H1 (cell line): ENCODE results near the gene PLEKHG4. TPM values are rescaled to one million over a fixed set of nuclear protein-coding genes. Genes with fewer than 3 reads are reported as not detected.

Experiments used
- CTCF ChIA-PET: fragments of 300-600 bp; sonication (Branson Sonifier 250); formaldehyde crosslinking; loops from one replicate; lab custom pipeline; 2021; ENCODE audit not compliant: partially characterized antibody; lab: Charles Lee
- POLR2A ChIA-PET: fragments of 300-600 bp; sonication (Branson Sonifier 250); formaldehyde crosslinking; loops from one replicate; lab custom pipeline; 2021; ENCODE audit warnings: inconsistent platforms; ENCODE audit not compliant: partially characterized antibody; lab: Charles Lee
- DNase-seq, 2 experiments: peaks; one replicate each; pipeline versions ENCODE4 v3.0.0 to v3.0.0-alpha.2; 2010 to 2022; ENCODE audit warnings: low spot score in 2 of 2, low read depth in 1 of 2, mixed read lengths in 1 of 2
- FAIRE-seq: peaks from 2 replicates; lab custom pipeline; 2011; peaks lifted over from hg19 to GRCh38; lab: Jason Lieb, UNC
- H2AFZ ChIP-seq: 2 replicates; pipeline ENCODE4 v1.8.1; 2012; ENCODE audit warnings: low read length, inconsistent platforms
- H2AK5ac ChIP-seq: 2 replicates; pipeline ENCODE4 v1.6.1; 2013; ENCODE audit warnings: low read depth, low read length
- H2BK120ac ChIP-seq: replicated peaks from 2 replicates; pipeline ENCODE3; 2013; ENCODE audit warnings: low read depth, low read length, inconsistent platforms
- H2BK12ac ChIP-seq: 2 replicates; pipeline ENCODE4 v1.6.1; 2013; ENCODE audit warnings: low read depth, low read length
- H2BK15ac ChIP-seq: 2 replicates; pipeline ENCODE4 v1.6.1; 2013; ENCODE audit warnings: low read length
- H2BK20ac ChIP-seq: 2 replicates; pipeline ENCODE4 v1.6.1; 2013; ENCODE audit warnings: low read length
- H2BK5ac ChIP-seq: 2 replicates; pipeline ENCODE4 v1.6.1; 2013; ENCODE audit warnings: low read depth, low read length
- H3K14ac ChIP-seq: 2 replicates; pipeline ENCODE4 v1.6.1; 2013; ENCODE audit warnings: inconsistent platforms; ENCODE audit not compliant: insufficient read length
- H3K18ac ChIP-seq: 2 replicates; pipeline ENCODE4 v1.6.1; 2013; ENCODE audit warnings: low read length; ENCODE audit errors: extremely low read depth
- H3K23ac ChIP-seq: 2 replicates; pipeline ENCODE4 v1.6.1; 2013; ENCODE audit warnings: inconsistent platforms; ENCODE audit not compliant: insufficient read length
- H3K23me2 ChIP-seq: 2 replicates; pipeline ENCODE4 v1.6.1; 2013; ENCODE audit warnings: low read depth, low read length
- H3K27ac ChIP-seq: 2 replicates; pipeline ENCODE4 v1.6.1; 2011; ENCODE audit warnings: low read depth, low read length, inconsistent platforms
- H3K27me3 ChIP-seq, 4 experiments: replicated peaks in 1 of 4; 1 replicate in 1 of 4; 2 replicates in 3 of 4; pipeline versions ENCODE4 v1.6.1 to v1.8.1; 2011 to 2013; ENCODE audit warnings: low read length in 3 of 4, mild to moderate bottlenecking in 3 of 4, inconsistent platforms in 2 of 4, mixed read lengths in 2 of 4, moderate library complexity in 1 of 4; ENCODE audit not compliant: control insufficient read depth in 3 of 4, insufficient read depth in 3 of 4; ENCODE audit errors: extremely low read depth in 1 of 4
- H3K36me3 ChIP-seq, 4 experiments: 2 replicates each; pipeline versions ENCODE4 v1.6.1 to v1.8.1; 2011 to 2013; ENCODE audit warnings: mild to moderate bottlenecking in 4 of 4, low read length in 3 of 4, moderate library complexity in 2 of 4, control low read depth in 1 of 4, inconsistent platforms in 1 of 4; ENCODE audit not compliant: insufficient read depth in 4 of 4, control insufficient read depth in 2 of 4
- H3K4ac ChIP-seq: replicated peaks from 2 replicates; pipeline ENCODE3; 2013; ENCODE audit warnings: low read length, low read depth, mixed read lengths, inconsistent platforms; ENCODE audit not compliant: insufficient read length
- H3K4me1 ChIP-seq, 4 experiments: replicated peaks in 1 of 4; 1 replicate in 1 of 4; 2 replicates in 3 of 4; pipeline versions ENCODE4 v1.6.1 to v1.8.1; 2011 to 2013; ENCODE audit warnings: low read length in 3 of 4, inconsistent platforms in 2 of 4, mixed read lengths in 1 of 4; ENCODE audit not compliant: insufficient read depth in 4 of 4, control insufficient read depth in 3 of 4
- H3K4me2 ChIP-seq, 2 experiments: 2 replicates each; pipeline versions ENCODE4 v1.6.1 to v1.8.1; 2011 to 2013; ENCODE audit warnings: low read depth in 2 of 2, low read length in 2 of 2, control low read depth in 1 of 2, inconsistent platforms in 1 of 2, mild to moderate bottlenecking in 1 of 2; ENCODE audit not compliant: insufficient read depth in 1 of 2
- H3K4me3 ChIP-seq, 4 experiments: fragments of 200-600, 300-600 bp in 1 of 4; sonication (generic), shearing (Covaris generic), sonication (Bioruptor Twin) in 1 of 4; 2 replicates each; pipeline versions ENCODE4 v1.5.1 to v1.8.1; 2011 to 2016; ENCODE audit warnings: low read length in 4 of 4, low read depth in 3 of 4, control low read depth in 2 of 4, inconsistent platforms in 2 of 4, mild to moderate bottlenecking in 2 of 4, mixed read lengths in 1 of 4, moderate library complexity in 1 of 4; ENCODE audit not compliant: insufficient read depth in 2 of 4; ENCODE audit errors: extremely low read depth in 1 of 4
- H3K56ac ChIP-seq: replicated peaks from 2 replicates; pipeline ENCODE3; 2013; ENCODE audit warnings: low read depth, mild to moderate bottlenecking, mixed read lengths, low read length, inconsistent platforms; ENCODE audit not compliant: insufficient read length
- H3K79me1 ChIP-seq: 2 replicates; pipeline ENCODE4 v1.6.1; 2013; ENCODE audit warnings: low read depth, low read length, control low read depth
- H3K79me2 ChIP-seq, 2 experiments: 2 replicates each; pipeline versions ENCODE4 v1.6.1 to v1.8.1; 2012 to 2013; ENCODE audit warnings: low read length in 2 of 2, mild to moderate bottlenecking in 2 of 2, inconsistent platforms in 1 of 2; ENCODE audit not compliant: insufficient read depth in 2 of 2, control insufficient read depth in 1 of 2
- H3K9ac ChIP-seq, 4 experiments: replicated peaks in 1 of 4; 1 replicate in 1 of 4; 2 replicates in 3 of 4; pipeline versions ENCODE4 v1.6.1 to v1.8.1; 2011 to 2013; ENCODE audit warnings: low read depth in 3 of 4, low read length in 3 of 4, control low read depth in 2 of 4, mild to moderate bottlenecking in 2 of 4, moderate library complexity in 2 of 4, inconsistent platforms in 1 of 4; ENCODE audit errors: extremely low read depth in 1 of 4
- H3K9me3 ChIP-seq, 2 experiments: 2 replicates each; pipeline versions ENCODE4 v1.6.1 to v1.8.1; 2012 to 2013; ENCODE audit warnings: mild to moderate bottlenecking in 2 of 2, moderate library complexity in 2 of 2, control low read depth in 1 of 2, inconsistent platforms in 1 of 2, low read depth in 1 of 2, low read length in 1 of 2, mixed read lengths in 1 of 2; ENCODE audit not compliant: insufficient read depth in 2 of 2
- H4K20me1 ChIP-seq, 2 experiments: replicated peaks in 1 of 2; 2 replicates each; pipeline versions ENCODE3 to v1.8.1; 2011 to 2013; ENCODE audit warnings: inconsistent platforms in 2 of 2, low read length in 2 of 2, mild to moderate bottlenecking in 1 of 2; ENCODE audit not compliant: insufficient read depth in 2 of 2, control insufficient read depth in 1 of 2
- H4K5ac ChIP-seq: 2 replicates; pipeline ENCODE4 v1.6.1; 2013; ENCODE audit warnings: low read length, low read depth, mixed read lengths, inconsistent platforms; ENCODE audit not compliant: insufficient read length
- H4K8ac ChIP-seq: 2 replicates; pipeline ENCODE4 v1.8.0; 2013; ENCODE audit warnings: mild to moderate bottlenecking, moderate library complexity, low read length, inconsistent platforms; ENCODE audit not compliant: insufficient read depth; ENCODE audit errors: extremely low read depth
- H4K91ac ChIP-seq: replicated peaks from 2 replicates; pipeline ENCODE3; 2013; ENCODE audit warnings: low read length, mixed read lengths, inconsistent platforms; ENCODE audit not compliant: insufficient read length
- CHD2 ChIP-seq: IDR thresholded peaks from 2 replicates; pipeline ENCODE4 v1.6.1; 2012; ENCODE audit warnings: low read length, improper control_type of control experiment
- CREB1 ChIP-seq: IDR thresholded peaks from 2 replicates; pipeline ENCODE4 v1.6.1; 2012; ENCODE audit warnings: inconsistent platforms
- E2F6 ChIP-seq: IDR thresholded peaks from 2 replicates; pipeline ENCODE4 v1.6.1; 2012; ENCODE audit warnings: inconsistent platforms
- GTF2F1 ChIP-seq: IDR thresholded peaks from 2 replicates; pipeline ENCODE4 v1.6.1; 2012; ENCODE audit warnings: low read depth, low read length, improper control_type of control experiment, borderline replicate concordance
- KDM4A ChIP-seq: IDR thresholded peaks from one replicate; pipeline ENCODE4 v1.7.1; 2012; ENCODE audit warnings: low read depth, mild to moderate bottlenecking, moderate library complexity, low read length, inconsistent platforms; ENCODE audit not compliant: severe bottlenecking
- PHF8 ChIP-seq: fragments of 200-600 bp; sonication (generic); conservative IDR thresholded peaks from 2 replicates; pipeline ENCODE4 v1.7.1; 2012; ENCODE audit warnings: low read depth, mild to moderate bottlenecking, inconsistent platforms, low read length, moderate library complexity
- SP1 ChIP-seq: IDR thresholded peaks from 2 replicates; pipeline ENCODE4 v1.6.1; 2011; ENCODE audit warnings: low read depth, low read length
- SUZ12 ChIP-seq: fragments of 200-600 bp; sonication (generic); IDR thresholded peaks from 2 replicates; pipeline ENCODE4 v1.6.1; 2012; ENCODE audit warnings: mild to moderate bottlenecking, inconsistent platforms, low read length, moderate library complexity, mixed read lengths
- TAF1 ChIP-seq: IDR thresholded peaks from 2 replicates; pipeline ENCODE4 v1.6.1; 2011; ENCODE audit warnings: mild to moderate bottlenecking, low read depth, low read length
- TAF7 ChIP-seq: optimal IDR thresholded peaks from 2 replicates; pipeline ENCODE3; 2011; ENCODE audit warnings: low read depth, mild to moderate bottlenecking, inconsistent platforms, low read length, moderate library complexity, borderline replicate concordance
- WGBS, 2 experiments: shearing (Covaris generic) in 1 of 2; methylation state at CpG; one replicate each; pipeline versions ENCODE4 v1.1.6 to v1.1.7; 2013 to 2015; ENCODE audit warnings: low lambda C conversion rate in 2 of 2, mixed read lengths in 2 of 2, inconsistent platforms in 1 of 2, low coverage in 1 of 2, missing lambda C conversion rate in 1 of 2; ENCODE audit not compliant: insufficient replicate concordance in 2 of 2, insufficient coverage in 1 of 2, insufficient read length in 1 of 2; ENCODE audit errors: extremely low coverage in 1 of 2, missing lambda C conversion rate in 1 of 2; 5-methylcytosine and 5-hydroxymethylcytosine counted together
- polyA plus RNA-seq, 7 experiments: library from polyadenylated mRNA; depleted of rRNA in 3 of 7; stranded (reverse) in 5 of 7; unstranded in 2 of 7; fragments of >200 nt in 5 of 7; fragments of 200-250 nt in 2 of 7; gene quantifications; 1 replicate in 5 of 7; 2 replicates in 1 of 7; 4 replicates in 1 of 7; pipeline versions ENCODE4 v1.2.1 to v1.2.3, GENCODE V29; 2011 to 2013; ENCODE audit warnings: missing spikeins in 2 of 7, mixed read lengths in 2 of 7
- total RNA-seq: library from RNA; stranded (reverse); fragmentation: NEBNext Ultra II Directional; extraction: Animal tissue kit (Norgen Biotek cat#: 25700); gene quantifications from 2 replicates; pipeline ENCODE4 v1.2.1, GENCODE V29; 2021

The PLEKHG4 gene
- total and polyA plus RNA-seq, 2 of the 8 experiments (the other 6 are each of a cell fraction or from before 2014, with no cell fraction given), result 7.7 to 11.1 TPM

DNA sequence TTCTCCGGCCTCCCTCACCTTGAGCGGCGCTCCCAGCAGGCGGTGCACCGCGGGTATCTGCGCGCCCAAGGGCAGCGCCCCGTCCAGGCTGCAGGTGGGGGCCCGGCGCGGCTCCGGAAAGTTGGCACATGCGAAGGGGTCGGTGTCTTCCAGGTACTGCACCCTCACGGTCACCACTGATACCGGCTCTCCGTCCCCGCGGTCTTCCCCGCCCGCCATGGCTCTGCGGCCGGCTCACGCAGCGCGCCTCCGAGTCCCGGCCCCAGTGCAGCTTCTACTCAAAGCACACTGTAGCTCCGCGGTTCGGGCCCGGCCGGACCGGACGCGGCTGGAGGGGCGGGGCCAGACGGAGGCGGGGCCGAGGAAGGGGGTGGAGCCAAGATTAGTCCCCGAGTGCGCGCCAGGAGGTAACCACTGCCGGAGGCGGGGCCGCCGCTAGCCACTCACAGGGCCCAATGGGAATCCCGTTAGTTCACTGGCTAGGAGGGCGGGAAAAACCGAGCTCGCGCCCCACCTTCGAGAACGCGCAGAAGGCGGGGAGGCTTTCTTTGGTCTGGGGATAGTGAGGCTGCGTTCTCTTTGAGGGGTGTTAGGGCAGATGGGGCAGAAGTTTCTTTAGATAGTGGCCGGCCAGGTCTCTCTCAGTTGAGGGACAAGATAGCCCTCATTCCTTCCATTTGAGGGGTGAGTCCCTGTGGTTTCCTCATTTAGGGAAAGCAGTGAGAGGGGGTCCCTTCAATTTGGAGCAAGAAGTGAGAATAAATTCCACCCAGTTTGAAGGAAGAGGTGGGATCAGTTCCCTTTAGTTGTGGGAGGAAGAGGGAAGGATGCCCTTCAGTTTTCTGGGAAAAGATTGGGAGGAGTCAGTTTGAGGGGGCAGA lies 31.9 kb upstream of the PLEKHG4 start, which contains the start of gene FHOD1:
FHOD1 (minus strand) TSS at position 290 of the 881 bp plus-strand sequence; CDS start at position 219, 71 bp downstream.
- Histone ChIP-seq H3K23me2 (peaks cover 12% of the 10 kb centered on the region; the same call in 1 of the 2 replicates), H4K5ac (peak within 1 kb of the TSS; percentile 2), H3K27ac (peak within 1 kb of the TSS; percentile 85), H2AK5ac (no peak within 1 kb of the TSS), H4K20me1 (peaks cover 0 to under 1% of the 10 kb centered on the region in 2 experiments), H2AFZ (no peak within 1 kb of the TSS), H3K18ac (peak within 1 kb of the TSS; percentile 90), H3K27me3 (peaks cover 0 to 21% (median 13%) of the 10 kb centered on the region in 4 experiments; a peak in 5 of 7 replicates), H3K9me3 (no peaks in the 10 kb centered on the region), H2BK12ac (0 out of 2 replicates have a peak within 1 kb of the TSS, but pooled peaks have one; percentile 52), H3K4me2 (peak within 1 kb of the TSS; percentile 92 to 95), H4K91ac (peak within 1 kb of the TSS; percentile 57), H2BK120ac (no peak within 1 kb of the TSS), H3K9ac (peak within 1 kb of the TSS; percentile 47 to 74 (median 66); a peak in 6 of 7 replicates), H2BK20ac (no peak within 1 kb of the TSS), H3K4me1 (peaks cover 9 to 30% (median 13%) of the 10 kb centered on the region in 4 experiments), H3K36me3 (no peaks in the 10 kb centered on the region), H3K79me1 (peaks cover 8% of the 10 kb centered on the region), H2BK15ac (0 out of 2 replicates have a peak within 1 kb of the TSS, but pooled peaks have one; percentile 0), H4K8ac (peak within 1 kb of the TSS; percentile 87), H3K23ac (no peak within 1 kb of the TSS), H3K56ac (peak within 1 kb of the TSS; percentile 77), H2BK5ac (peak within 1 kb of the TSS; percentile 96; the same call in 1 of the 2 replicates), H3K4me3 (peak within 1 kb of the TSS; percentile 67 to 87 (median 70)), H3K14ac (no peak within 1 kb of the TSS), H3K79me2 (peaks cover 0 to 21% of the 10 kb centered on the region in 2 experiments; a peak in 2 of 4 replicates), H3K4ac (peak within 1 kb of the TSS; percentile 62)
- POLR2A ChIA-PET, result interaction anchor here (0.6 to 6.8 kb wide), 21 partner anchors 11 to 96 kb away, joined by 3 to 111 read pairs (median 4); partner anchors contain the start of genes ELMO3 and TMEM208
- WGBS, 2 experiments, result 2% methylated on average over 37 of the region's 60 CpGs; no CpG with 5 or more reads in 1 of the 2 experiments
- no peak for FAIRE-seq
- peak; percentile 84 to 100 for DNase-seq
- CTCF ChIA-PET, result interaction anchor here (0.8 to 4.4 kb wide), 18 partner anchors 9 to 198 kb away, joined by 3 to 33 read pairs (median 4); partner anchors contain the start of genes B3GNT9, KCTD19 and LRRC36
- TF ChIP-seq GTF2F1, result 0 out of 2 replicates have a peak, but pooled peaks have one; percentile 42
- no peak for TF ChIP-seq SUZ12
- TF ChIP-seq CHD2, result peak; percentile 74
- 0 out of 2 replicates have a peak, but pooled peaks have one; percentile 55 for TF ChIP-seq PHF8
- peak; percentile 99 for TF ChIP-seq E2F6
- peak; percentile 67 for TF ChIP-seq TAF1
- TF ChIP-seq KDM4A, result peak; percentile 63
- TF ChIP-seq SP1, result 0 out of 2 replicates have a peak, but pooled peaks have one; percentile 36
- TF ChIP-seq CREB1, result no peak
- peak; percentile 81 for TF ChIP-seq TAF7
